Measurements from ENCODE around the gene DKK3.

Gene DKK3

GRCh38 chr11:11944444-11944843, 64.0 kb downstream of the DKK3 start:
- no peak for DNase-seq (ENCODE audit: low read depth, low spot score)

- no peak for DNase-seq (ENCODE audit: low read depth, low spot score)
Measured at GRCh38 chr11:11942668-11943067, 65.8 kb downstream of the DKK3 start.

GRCh38 chr11:11940551-11940950, 67.9 kb downstream of the DKK3 start:
- no peak for DNase-seq (ENCODE audit: low read depth, low spot score)

- DNase-seq (ENCODE audit: low read depth, low spot score) = no peak
Measured at GRCh38 chr11:11937957-11938356, 70.5 kb downstream of the DKK3 start.

- no peak for DNase-seq (ENCODE audit: low read depth, low spot score)
Measured at GRCh38 chr11:11937433-11937832, 71.0 kb downstream of the DKK3 start.

- no peak for DNase-seq (ENCODE audit: low read depth, low spot score)
Measured at GRCh38 chr11:11935536-11935935, 72.9 kb downstream of the DKK3 start.

GRCh38 chr11:11931461-11932055, 76.9 kb downstream of the DKK3 start:
- peak; percentile 24 for DNase-seq (ENCODE audit: low read depth, low spot score)

GRCh38 chr11:11929920-11930319, 78.5 kb downstream of the DKK3 start:
- no peak for DNase-seq (ENCODE audit: low read depth, low spot score)

GRCh38 chr11:11923828-11924227, 84.6 kb downstream of the DKK3 start:
- DNase-seq (ENCODE audit: low read depth, low spot score) = no peak

- no peak for DNase-seq (ENCODE audit: low read depth, low spot score)
Measured at GRCh38 chr11:11916981-11917399, 91.4 kb downstream of the DKK3 start.

GRCh38 chr11:11915625-11916024, 92.8 kb downstream of the DKK3 start:
- no peak for DNase-seq (ENCODE audit: low read depth, low spot score)

- no peak for DNase-seq (ENCODE audit: low read depth, low spot score)
Measured at GRCh38 chr11:11913395-11913794, 95.0 kb downstream of the DKK3 start.

Data from ELF-1 (cell line).